Measurements from ENCODE around the gene RPN2. TPM values are rescaled to one million over a fixed set of nuclear protein-coding genes. Genes with fewer than 3 reads are reported as not detected.

The RPN2 gene
- total RNA-seq, 6 donors from 2014 or later = 55.5 to 193 (median 143) TPM

GRCh38 chr20:37259865-37260264, 80.7 kb downstream of the RPN2 start:
- no peak for DNase-seq
- no peaks in the 10 kb centered on the region for H3K4me1 ChIP-seq
- TF ChIP-seq POLR2AphosphoS5 (IDR thresholded peaks at IDR 0.05) (no peak), EP300 (IDR thresholded peaks at IDR 0.05) (no peak), CTCF (IDR thresholded peaks at IDR 0.05) (no peak), POLR2A (IDR thresholded peaks at IDR 0.05) (no peak)
- H3K27me3 ChIP-seq = no peaks in the 10 kb centered on the region
- no peak overlapping the region for H3K4me3 ChIP-seq
- no peak for ATAC-seq (ENCODE audit: low FRiP score in 2 of 2)
- WGBS, 2 donors = 64% methylated on average over 3 of the region's 3 CpGs
- H3K27ac ChIP-seq = no peak overlapping the region
- no peaks in the 10 kb centered on the region for H3K36me3 ChIP-seq
- no peaks in the 10 kb centered on the region for H3K9me3 ChIP-seq

DNA sequence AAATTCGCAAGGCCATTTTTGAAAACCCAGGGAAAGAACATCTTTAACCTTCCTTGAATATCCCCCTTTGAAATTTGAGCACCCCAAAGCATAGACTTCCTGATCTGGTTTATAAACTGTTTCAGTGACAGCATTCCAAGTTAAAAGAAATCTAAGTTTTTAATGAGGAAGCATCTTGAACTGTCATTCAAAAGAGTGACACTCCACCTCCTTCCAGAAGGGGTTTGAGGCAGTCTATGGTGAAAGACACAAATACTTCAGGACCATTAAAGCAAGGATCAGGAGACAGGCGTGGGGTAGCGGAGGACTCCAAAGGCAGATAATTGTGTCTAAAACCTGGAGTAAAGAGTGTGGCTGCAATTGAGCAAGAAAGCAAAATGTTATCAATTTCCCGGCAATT, 81.8 kb downstream of the RPN2 start:
- no peaks in the 10 kb centered on the region for H3K9me3 ChIP-seq
- no peaks in the 10 kb centered on the region for H3K27me3 ChIP-seq
- H3K36me3 ChIP-seq = no peaks in the 10 kb centered on the region
- TF ChIP-seq EP300 (IDR thresholded peaks at IDR 0.05) = no peak
- no peak for TF ChIP-seq POLR2AphosphoS5 (IDR thresholded peaks at IDR 0.05)
- TF ChIP-seq POLR2A (IDR thresholded peaks at IDR 0.05) = no peak
- no peak for TF ChIP-seq CTCF (IDR thresholded peaks at IDR 0.05)
- no peak for DNase-seq
- no peak for ATAC-seq (ENCODE audit: low FRiP score in 2 of 2)
- 79 to 86% methylated on average over 4 of the region's 4 CpGs for WGBS, 2 donors
- no peaks in the 10 kb centered on the region for H3K4me1 ChIP-seq
- H3K4me3 ChIP-seq = no peak overlapping the region
- H3K27ac ChIP-seq = no peak overlapping the region

GRCh38 chr20:37261714-37262113, 82.6 kb downstream of the RPN2 start, which contains the start of gene GHRH:
Gene GHRH (minus strand): TSS chr20:37261814. CDS start chr20:37256889, 4,925 bp downstream.
- 82 to 88% methylated on average over 9 of the region's 9 CpGs for WGBS, 2 donors
- Histone ChIP-seq H3K27me3 (no peaks in the 10 kb centered on the region), H3K4me3 (no peak within 1 kb of the TSS), H3K4me1 (no peaks in the 10 kb centered on the region), H3K27ac (no peak within 1 kb of the TSS), H3K36me3 (no peaks in the 10 kb centered on the region), H3K9me3 (no peaks in the 10 kb centered on the region)
- no peak for TF ChIP-seq EP300 (IDR thresholded peaks at IDR 0.05)
- TF ChIP-seq POLR2A (IDR thresholded peaks at IDR 0.05) = no peak
- TF ChIP-seq POLR2AphosphoS5 (IDR thresholded peaks at IDR 0.05) = no peak
- TF ChIP-seq CTCF (IDR thresholded peaks at IDR 0.05) = no peak
- DNase-seq (no peak), ATAC-seq (ENCODE audit: low FRiP score in 2 of 2) (no peak)

DNA sequence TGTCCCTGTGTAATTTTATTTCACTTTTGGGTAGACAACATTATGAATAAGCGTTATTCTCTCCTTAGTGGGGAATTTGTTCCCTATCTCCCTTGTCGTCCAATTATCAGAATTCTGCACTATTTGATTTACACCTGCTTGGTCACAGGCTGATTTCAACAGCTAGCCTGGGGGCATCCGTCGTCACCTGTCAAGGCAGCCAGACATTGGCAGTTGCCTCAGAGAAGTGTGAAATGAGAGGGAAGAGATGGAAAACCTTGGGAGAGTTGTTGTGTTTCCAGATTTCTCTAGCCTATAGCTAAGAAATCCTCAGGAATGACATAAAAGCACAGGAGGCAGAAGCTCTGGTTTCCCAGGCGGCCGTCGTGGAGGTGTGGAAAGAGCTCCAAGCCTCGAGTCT, 83.4 kb downstream of the RPN2 start:
- no peaks in the 10 kb centered on the region for H3K4me1 ChIP-seq
- DNase-seq (no peak), ATAC-seq (ENCODE audit: low FRiP score in 2 of 2) (no peak)
- no peaks in the 10 kb centered on the region for H3K27me3 ChIP-seq
- TF ChIP-seq POLR2A (IDR thresholded peaks at IDR 0.05) = no peak
- TF ChIP-seq EP300 (IDR thresholded peaks at IDR 0.05) = no peak
- TF ChIP-seq POLR2AphosphoS5 (IDR thresholded peaks at IDR 0.05) = no peak
- TF ChIP-seq CTCF (IDR thresholded peaks at IDR 0.05) = no peak
- no peaks in the 10 kb centered on the region for H3K36me3 ChIP-seq
- H3K9me3 ChIP-seq = no peaks in the 10 kb centered on the region
- 64 to 76% methylated on average over 4 to 8 of the region's 8 CpGs for WGBS, 2 donors
- no peak overlapping the region for H3K4me3 ChIP-seq
- no peak overlapping the region for H3K27ac ChIP-seq

GRCh38 chr20:37263686-37264085, 84.6 kb downstream of the RPN2 start:
- 89 to 91% methylated on average over 5 to 6 of the region's 6 CpGs for WGBS, 2 donors
- H3K27me3 ChIP-seq = no peaks in the 10 kb centered on the region
- H3K27ac ChIP-seq = no peak overlapping the region
- no peaks in the 10 kb centered on the region for H3K36me3 ChIP-seq
- no peaks in the 10 kb centered on the region for H3K9me3 ChIP-seq
- H3K4me3 ChIP-seq = no peak overlapping the region
- no peak for ATAC-seq (ENCODE audit: low FRiP score in 2 of 2)
- H3K4me1 ChIP-seq = no peaks in the 10 kb centered on the region
- TF ChIP-seq CTCF (IDR thresholded peaks at IDR 0.05) (no peak), POLR2A (IDR thresholded peaks at IDR 0.05) (no peak), EP300 (IDR thresholded peaks at IDR 0.05) (no peak), POLR2AphosphoS5 (IDR thresholded peaks at IDR 0.05) (no peak)
- DNase-seq = no peak

Measured in upper lobe of left lung (tissue), 6 donors.